SJCRH30 (cell line): ENCODE data around the gene ABCB1. TPM values are rescaled to one million over a fixed set of nuclear protein-coding genes. Genes with fewer than 3 reads are reported as not detected.

Experiments used
- DNase-seq, 2 experiments: peaks; one replicate each; pipeline ENCODE4 v3.0.0-alpha.2; 2015 to 2020
- H3K27ac ChIP-seq: fragments of 250-450 bp; sonication (Bioruptor Pico); 2 replicates; pipeline ENCODE4 v1.5.1; 2020; ENCODE audit warnings: mild to moderate bottlenecking, moderate library complexity
- H3K27me3 ChIP-seq: fragments of 250-450 bp; sonication (Bioruptor Pico); 2 replicates; pipeline ENCODE4 v1.5.1; 2020; ENCODE audit warnings: mild to moderate bottlenecking, moderate library complexity
- H3K36me3 ChIP-seq: fragments of 250-450 bp; sonication (Bioruptor Pico); 2 replicates; pipeline ENCODE4 v1.5.1; 2020; ENCODE audit warnings: mild to moderate bottlenecking, moderate library complexity
- H3K4me1 ChIP-seq: fragments of 250-450 bp; sonication (Bioruptor Pico); 2 replicates; pipeline ENCODE4 v1.5.1; 2020; ENCODE audit warnings: mild to moderate bottlenecking, moderate library complexity
- H3K4me3 ChIP-seq: fragments of 250-450 bp; sonication (Bioruptor Pico); 2 replicates; pipeline ENCODE4 v1.5.1; 2020; ENCODE audit warnings: mild to moderate bottlenecking, moderate library complexity
- H3K9me3 ChIP-seq: fragments of 250-450 bp; sonication (Bioruptor Pico); replicated peaks from 2 replicates; pipeline ENCODE4 v1.5.1; 2020; ENCODE audit warnings: mild to moderate bottlenecking, moderate library complexity
- total RNA-seq: library from RNA; depleted of rRNA; stranded (reverse); fragments of >200 nt; shearing (Covaris generic); gene quantifications from 2 replicates; pipeline ENCODE4 v1.2.3, GENCODE V29; 2014

ABCB1 gene
- total RNA-seq, 1 experiment from 2014 or later: not detected

DNA sequence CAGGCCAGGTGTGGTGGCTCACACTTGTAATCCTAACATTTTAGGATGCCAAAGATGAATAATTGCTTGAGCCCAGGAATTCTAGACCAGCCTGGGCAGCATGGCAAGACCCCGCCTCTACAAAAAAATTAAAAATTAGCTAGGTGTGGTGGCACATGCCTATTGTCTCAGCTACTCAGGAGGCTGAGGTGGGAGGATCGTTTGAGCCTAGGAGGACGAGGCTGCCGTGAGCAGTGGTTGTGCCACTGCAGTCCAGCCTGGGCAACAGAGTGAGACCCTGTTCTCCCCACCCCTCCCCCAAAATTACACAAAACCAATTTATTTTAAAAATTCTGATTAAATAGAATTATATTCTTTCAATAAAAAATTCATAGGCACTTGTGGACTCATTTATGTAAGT is 39.0 kb downstream of the ABCB1 start:
- no peaks in the 10 kb centered on the region; the same call in 1 of the 2 replicates for H3K4me1 ChIP-seq
- H3K27me3 ChIP-seq: no peaks in the 10 kb centered on the region; the same call in 1 of the 2 replicates
- H3K4me3 ChIP-seq: no peak overlapping the region
- H3K36me3 ChIP-seq: no peaks in the 10 kb centered on the region
- no peak for DNase-seq
- H3K9me3 ChIP-seq: no peaks in the 10 kb centered on the region
- no peak overlapping the region for H3K27ac ChIP-seq

GRCh38 chr7:87561102-87561501 is 39.6 kb downstream of the ABCB1 start:
- H3K27ac ChIP-seq: no peak overlapping the region
- DNase-seq: no peak
- no peaks in the 10 kb centered on the region; the same call in 1 of the 2 replicates for H3K4me1 ChIP-seq
- H3K27me3 ChIP-seq: no peaks in the 10 kb centered on the region; the same call in 1 of the 2 replicates
- no peaks in the 10 kb centered on the region for H3K36me3 ChIP-seq
- H3K9me3 ChIP-seq: no peaks in the 10 kb centered on the region
- no peak overlapping the region for H3K4me3 ChIP-seq

DNA sequence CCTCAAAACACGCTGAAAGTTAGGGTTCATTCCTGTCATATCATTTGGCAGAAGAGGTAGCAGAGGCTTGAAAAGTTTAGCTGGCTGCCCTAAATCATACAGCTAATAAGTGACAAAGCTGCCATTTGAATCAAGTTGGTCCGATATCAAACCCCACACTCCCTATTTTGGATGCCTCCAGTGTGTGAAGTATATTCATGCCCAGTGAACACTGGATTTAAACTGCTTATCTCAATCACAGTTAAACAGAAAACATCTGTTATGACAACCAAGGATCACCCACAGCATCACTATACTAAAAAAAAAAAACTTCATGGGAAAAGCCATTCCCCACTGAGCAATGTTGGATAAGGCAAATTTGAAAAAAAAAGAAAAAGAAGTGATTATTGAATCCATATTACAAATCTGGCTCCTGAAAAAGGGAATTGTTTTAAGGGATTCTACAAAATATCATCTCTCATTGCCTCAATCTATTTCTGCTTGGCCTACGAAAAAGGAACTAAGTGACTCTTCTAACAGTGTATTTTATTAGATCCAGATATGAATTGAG is 48.3 kb downstream of the ABCB1 start:
- no peaks in the 10 kb centered on the region for H3K9me3 ChIP-seq
- no peak overlapping the region for H3K4me3 ChIP-seq
- no peaks in the 10 kb centered on the region; the same call in 1 of the 2 replicates for H3K27me3 ChIP-seq
- H3K4me1 ChIP-seq: no peaks in the 10 kb centered on the region
- no peak overlapping the region for H3K27ac ChIP-seq
- H3K36me3 ChIP-seq: no peaks in the 10 kb centered on the region
- DNase-seq: no peak

DNA sequence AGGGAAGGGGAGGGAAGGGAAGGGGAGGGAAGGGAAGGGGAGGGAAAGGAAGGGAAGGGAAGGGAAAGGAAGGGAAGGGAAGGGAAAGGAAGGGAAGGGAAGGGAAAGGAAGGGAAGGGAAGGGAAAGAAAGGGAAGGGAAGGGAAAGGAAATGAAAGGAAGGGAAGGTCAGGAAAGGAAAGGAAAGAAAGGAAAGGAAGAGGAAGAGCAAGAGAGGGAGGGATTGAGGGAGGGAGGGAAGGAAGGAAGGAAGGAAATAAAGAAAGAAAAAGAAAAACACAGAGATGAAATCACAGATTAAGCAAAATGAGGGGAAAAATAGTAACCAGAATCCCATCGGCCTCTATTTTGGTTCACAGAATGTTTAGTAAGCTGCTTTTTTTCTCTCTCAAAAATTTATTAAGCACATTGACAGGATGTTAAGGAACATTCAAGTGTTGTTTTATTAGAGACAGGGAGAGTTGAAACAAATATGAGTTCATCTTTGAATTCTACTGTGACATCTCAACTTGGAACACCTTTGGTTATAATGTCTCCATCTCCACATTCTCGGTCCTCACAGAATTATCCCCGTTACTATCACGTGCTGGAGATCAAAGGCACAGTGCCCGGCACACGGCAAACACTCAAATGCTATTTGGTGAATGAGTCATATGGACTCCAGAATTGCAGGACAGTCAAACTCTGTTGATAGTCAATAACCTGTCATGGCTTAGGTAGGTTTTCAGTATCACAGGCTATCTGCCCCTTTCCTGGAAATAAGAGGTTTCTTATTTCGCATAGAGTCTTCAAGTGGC is 52.4 kb downstream of the ABCB1 start:
- H3K36me3 ChIP-seq: no peaks in the 10 kb centered on the region
- H3K9me3 ChIP-seq: no peaks in the 10 kb centered on the region
- no peaks in the 10 kb centered on the region for H3K4me1 ChIP-seq
- H3K4me3 ChIP-seq: no peak overlapping the region
- H3K27ac ChIP-seq: no peak overlapping the region
- DNase-seq: no peak
- no peaks in the 10 kb centered on the region for H3K27me3 ChIP-seq

- H3K4me3 ChIP-seq: no peak overlapping the region
- H3K9me3 ChIP-seq: no peaks in the 10 kb centered on the region
- no peak for DNase-seq
- H3K27ac ChIP-seq: no peak overlapping the region
- H3K27me3 ChIP-seq: no peaks in the 10 kb centered on the region
- H3K4me1 ChIP-seq: no peaks in the 10 kb centered on the region
- no peaks in the 10 kb centered on the region for H3K36me3 ChIP-seq
These were observed 54.9 kb downstream of the ABCB1 start for GRCh38 chr7:87545760-87546159.

DNA sequence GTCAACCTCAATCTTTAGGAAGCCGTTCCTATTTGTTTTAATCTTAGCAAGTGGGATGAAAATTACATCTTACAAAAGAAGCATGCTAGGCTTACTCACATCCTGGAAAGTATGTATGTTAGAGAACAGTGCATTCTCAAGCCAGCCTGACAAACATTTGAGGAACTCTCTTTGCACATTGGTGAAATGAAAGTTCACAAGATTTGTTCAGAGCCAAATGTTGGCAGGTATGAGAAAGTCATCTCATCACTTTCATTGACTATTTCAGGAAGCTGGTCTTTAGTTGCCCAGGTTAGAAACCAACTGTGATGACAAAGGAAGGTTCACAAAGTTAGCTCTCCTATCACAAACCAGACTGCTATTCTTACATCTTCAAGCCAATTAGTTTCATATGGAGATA is 57.1 kb downstream of the ABCB1 start:
- H3K4me3 ChIP-seq: no peak overlapping the region
- H3K36me3 ChIP-seq: no peaks in the 10 kb centered on the region
- no peak for DNase-seq
- no peak overlapping the region for H3K27ac ChIP-seq
- no peaks in the 10 kb centered on the region for H3K9me3 ChIP-seq
- H3K4me1 ChIP-seq: no peaks in the 10 kb centered on the region
- H3K27me3 ChIP-seq: no peaks in the 10 kb centered on the region

DNA sequence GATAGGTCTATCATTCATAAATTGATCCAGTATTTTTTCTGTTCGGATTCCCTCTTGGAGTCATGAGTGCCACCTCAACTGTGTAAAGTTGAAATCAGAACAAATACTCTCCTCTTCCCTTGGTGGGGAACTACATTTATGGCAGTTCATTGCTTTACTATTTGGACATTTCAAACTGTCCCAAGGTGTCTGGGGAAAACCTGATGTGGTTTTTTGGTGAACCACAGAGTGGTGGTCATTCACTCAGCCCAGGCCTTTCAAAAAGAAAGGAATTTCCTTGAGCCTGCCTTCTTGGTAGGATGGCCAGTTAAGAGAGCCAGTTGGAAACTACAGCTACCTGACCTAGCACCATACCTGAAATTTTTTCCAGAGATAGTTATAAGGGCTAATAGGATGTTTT is 59.0 kb downstream of the ABCB1 start:
- Histone ChIP-seq H3K4me3 (no peak overlapping the region), H3K27ac (no peak overlapping the region), H3K27me3 (no peaks in the 10 kb centered on the region; the same call in 1 of the 2 replicates), H3K36me3 (no peaks in the 10 kb centered on the region), H3K9me3 (no peaks in the 10 kb centered on the region), H3K4me1 (no peaks in the 10 kb centered on the region)
- no peak for DNase-seq

DNA sequence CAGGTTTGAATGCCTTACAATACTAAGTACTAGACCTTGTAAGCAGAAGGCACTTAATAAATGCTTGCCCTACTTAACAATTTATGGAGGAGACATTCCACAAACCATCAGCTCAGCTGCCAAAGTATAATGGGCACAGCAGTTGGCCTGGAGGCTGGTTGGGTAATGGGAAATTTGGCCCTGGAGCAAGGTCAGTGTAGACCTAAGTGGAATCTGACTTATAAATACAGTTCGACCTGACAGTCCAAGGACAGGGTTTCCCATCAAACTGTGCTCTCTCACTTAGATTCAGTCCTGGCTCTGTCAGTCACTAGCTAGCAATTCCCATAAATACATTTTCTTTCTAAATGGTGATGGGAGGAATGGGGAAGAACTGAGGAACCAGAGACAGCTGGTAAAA is 62.6 kb downstream of the ABCB1 start:
- no peaks in the 10 kb centered on the region for H3K9me3 ChIP-seq
- H3K36me3 ChIP-seq: no peaks in the 10 kb centered on the region
- no peaks in the 10 kb centered on the region; the same call in 1 of the 2 replicates for H3K27me3 ChIP-seq
- H3K4me3 ChIP-seq: no peak overlapping the region
- DNase-seq: no peak
- H3K4me1 ChIP-seq: no peaks in the 10 kb centered on the region
- no peak overlapping the region for H3K27ac ChIP-seq

- H3K27me3 ChIP-seq: no peaks in the 10 kb centered on the region; the same call in 1 of the 2 replicates
- no peaks in the 10 kb centered on the region for H3K36me3 ChIP-seq
- no peaks in the 10 kb centered on the region for H3K9me3 ChIP-seq
- no peaks in the 10 kb centered on the region for H3K4me1 ChIP-seq
- H3K27ac ChIP-seq: no peak overlapping the region
- no peak overlapping the region for H3K4me3 ChIP-seq
- DNase-seq: no peak
These were observed 66.6 kb downstream of the ABCB1 start for GRCh38 chr7:87534072-87534471.

DNA sequence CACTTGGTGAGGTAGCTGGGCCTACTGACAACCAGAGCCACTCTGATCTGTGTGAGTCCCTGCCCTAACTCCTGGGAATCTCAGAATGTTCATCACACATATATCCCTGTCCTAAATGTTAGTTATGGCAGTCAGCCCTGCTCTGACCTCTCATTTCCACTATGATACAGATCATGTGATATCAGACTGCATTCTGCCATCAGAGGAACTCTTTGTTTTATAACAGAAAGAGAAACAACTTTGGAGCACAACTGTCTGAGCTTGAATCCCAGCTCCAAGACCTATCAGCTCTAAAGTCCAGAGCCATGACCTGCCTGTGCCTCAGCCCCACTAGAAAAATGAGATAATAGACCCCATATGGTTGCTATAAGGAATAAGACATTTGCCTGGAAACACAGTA is 70.6 kb downstream of the ABCB1 start:
- H3K36me3 ChIP-seq: no peaks in the 10 kb centered on the region
- no peak for DNase-seq
- no peaks in the 10 kb centered on the region for H3K4me1 ChIP-seq
- no peak overlapping the region for H3K4me3 ChIP-seq
- 0 out of 2 replicates have a peak, but pooled peaks cover 3% of the 10 kb centered on the region for H3K9me3 ChIP-seq
- H3K27me3 ChIP-seq: no peaks in the 10 kb centered on the region
- H3K27ac ChIP-seq: no peak overlapping the region

GRCh38 chr7:87528730-87529129 is 72.0 kb downstream of the ABCB1 start:
- Histone ChIP-seq H3K4me1 (peaks cover under 1% of the 10 kb centered on the region; the same call in 1 of the 2 replicates), H3K9me3 (0 out of 2 replicates have a peak, but pooled peaks cover 3% of the 10 kb centered on the region), H3K27ac (no peak overlapping the region), H3K4me3 (no peak overlapping the region), H3K27me3 (no peaks in the 10 kb centered on the region), H3K36me3 (no peaks in the 10 kb centered on the region)
- DNase-seq: no peak

DNA sequence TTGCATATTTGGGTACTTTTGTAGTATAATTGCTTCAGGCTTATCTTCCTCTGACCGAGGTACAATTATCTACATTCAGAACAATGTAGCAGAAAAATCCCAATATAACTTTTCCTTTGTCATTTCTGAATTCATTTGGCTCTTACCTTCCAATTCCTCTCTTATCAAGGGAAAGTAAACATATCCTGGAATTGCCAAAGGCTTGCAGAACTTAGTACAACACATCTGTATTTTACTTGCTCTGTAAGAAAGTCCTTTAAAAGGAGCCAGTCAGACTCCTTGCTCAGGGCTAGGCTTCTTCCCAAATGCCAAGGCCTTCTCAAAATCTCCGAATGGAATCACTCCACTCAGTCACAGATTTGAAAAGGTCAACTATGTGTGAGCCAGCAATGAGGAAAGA is 81.9 kb downstream of the ABCB1 start:
- H3K27ac ChIP-seq: no peak overlapping the region
- no peak overlapping the region for H3K4me3 ChIP-seq
- no peak for DNase-seq
- 0 out of 2 replicates have a peak, but pooled peaks cover 3% of the 10 kb centered on the region for H3K27me3 ChIP-seq
- no peaks in the 10 kb centered on the region for H3K9me3 ChIP-seq
- H3K36me3 ChIP-seq: no peaks in the 10 kb centered on the region
- H3K4me1 ChIP-seq: peaks cover 3% of the 10 kb centered on the region; the same call in 1 of the 2 replicates

GRCh38 chr7:87517891-87518290 is 82.8 kb downstream of the ABCB1 start:
- 0 out of 2 replicates have a peak, but pooled peaks cover 3% of the 10 kb centered on the region for H3K27me3 ChIP-seq
- no peaks in the 10 kb centered on the region for H3K9me3 ChIP-seq
- no peaks in the 10 kb centered on the region for H3K36me3 ChIP-seq
- no peak overlapping the region for H3K27ac ChIP-seq
- H3K4me3 ChIP-seq: no peak overlapping the region
- no peak for DNase-seq
- H3K4me1 ChIP-seq: no peaks in the 10 kb centered on the region

DNA sequence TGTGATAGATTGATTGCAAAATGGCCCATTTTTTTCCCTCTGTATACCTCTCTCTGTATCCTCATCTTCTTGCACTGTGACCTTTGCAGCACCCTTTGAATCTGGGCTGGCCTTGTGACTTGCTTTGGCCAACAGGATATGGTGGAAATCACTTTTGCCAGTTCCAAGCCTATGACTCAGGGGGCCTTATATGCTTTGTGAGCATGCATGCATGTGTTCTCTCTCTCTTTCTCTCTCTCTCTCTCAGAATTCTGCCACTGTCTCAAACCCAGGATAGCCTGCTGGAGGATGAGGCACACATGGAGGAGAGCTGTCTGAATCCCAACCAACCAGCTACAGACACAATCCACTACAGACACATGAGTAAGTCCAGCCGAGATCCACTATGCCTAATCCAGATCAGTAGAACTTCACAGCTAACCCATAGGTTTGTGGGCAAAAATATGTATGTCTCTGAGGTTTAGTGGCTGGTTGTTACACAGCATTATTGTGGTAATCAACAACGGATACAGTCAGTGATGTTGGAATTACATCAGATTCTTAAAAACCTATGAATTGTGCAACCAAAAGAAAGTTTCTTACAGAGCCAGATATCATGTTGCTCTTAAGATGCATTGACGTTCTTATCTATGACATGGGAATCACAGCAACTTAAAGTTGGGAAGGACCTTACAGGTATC is 83.4 kb downstream of the ABCB1 start:
- H3K9me3 ChIP-seq: no peaks in the 10 kb centered on the region
- H3K4me1 ChIP-seq: no peaks in the 10 kb centered on the region
- no peak for DNase-seq

DNA sequence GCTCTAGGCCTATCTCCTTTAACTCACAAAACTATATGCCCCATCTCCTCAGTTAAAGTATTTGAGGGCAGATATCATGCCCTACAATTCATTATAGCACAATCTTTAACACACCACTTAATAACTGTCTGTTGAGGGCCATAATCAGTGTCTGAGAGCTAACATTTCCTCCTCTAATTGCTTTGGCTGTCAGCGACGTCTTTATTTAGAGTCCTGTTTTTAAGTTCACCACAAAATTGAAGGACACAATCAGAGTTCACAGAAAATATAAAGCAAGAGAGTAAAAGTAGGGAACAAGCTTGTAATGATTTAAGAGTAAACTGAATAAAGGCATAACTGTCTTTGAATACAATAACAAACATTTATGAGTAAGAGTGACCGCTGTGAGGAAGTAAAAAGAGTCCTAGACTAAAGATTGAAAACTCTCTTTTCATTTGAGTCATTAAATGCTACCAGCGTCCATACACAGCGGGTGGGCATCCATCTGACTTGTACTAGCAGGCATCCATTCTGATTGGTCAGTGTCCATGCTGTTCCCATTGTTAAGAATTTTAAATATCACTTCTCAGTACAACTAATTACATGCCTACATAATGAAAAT is 86.8 kb downstream of the ABCB1 start:
- DNase-seq: no peak
- no peaks in the 10 kb centered on the region for H3K36me3 ChIP-seq
- no peak overlapping the region for H3K27ac ChIP-seq
- no peak overlapping the region for H3K4me3 ChIP-seq
- H3K9me3 ChIP-seq: no peaks in the 10 kb centered on the region
- H3K27me3 ChIP-seq: no peaks in the 10 kb centered on the region
- H3K4me1 ChIP-seq: no peaks in the 10 kb centered on the region

More for the DNA sequence above, 83.4 kb downstream of the ABCB1 start:
- no peaks in the 10 kb centered on the region for H3K36me3 ChIP-seq
- H3K4me3 ChIP-seq: no peak overlapping the region
- 0 out of 2 replicates have a peak, but pooled peaks cover 3% of the 10 kb centered on the region for H3K27me3 ChIP-seq
- H3K27ac ChIP-seq: no peak overlapping the region
